GM18867 (cell line): ENCODE measurements around the gene FAXDC2.

ENCODE experiments used
- ATAC-seq: cut with Tn5 transposase; IDR thresholded peaks from one replicate; pipeline ENCODE4 v1.9.1; 2021; ENCODE audit warnings: mild to moderate bottlenecking, moderate library complexity; ENCODE audit not compliant: unreplicated experiment

The FAXDC2 gene

DNA sequence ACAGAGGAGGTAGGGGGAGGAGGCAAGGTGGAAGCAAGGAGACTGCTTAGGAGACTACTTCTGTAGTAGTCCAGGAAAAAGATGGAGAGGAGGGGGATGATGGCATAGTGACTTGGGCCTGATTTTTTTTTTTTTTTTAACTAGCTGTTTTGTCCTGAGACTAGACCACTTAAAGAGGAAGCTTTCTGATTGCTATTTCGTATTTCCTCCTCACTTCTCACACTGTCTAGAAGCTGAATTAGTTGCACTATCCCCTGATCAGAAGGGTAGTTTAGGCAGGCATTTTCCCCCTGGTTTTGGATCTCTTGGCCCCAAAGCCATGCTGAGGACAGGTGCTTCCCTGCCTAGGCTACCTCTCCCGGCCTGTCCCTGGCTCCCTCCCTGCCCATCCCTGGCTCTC is 80.3 kb downstream of the FAXDC2 start:
- no peak for ATAC-seq
